Adrenal gland (tissue), 12 donors: ENCODE results near the gene PXMP2. TPM values are rescaled to one million over a fixed set of nuclear protein-coding genes. Genes with fewer than 3 reads are reported as not detected.

Experiments used
- DNase-seq, 7 donors: peaks; one replicate each; pipeline ENCODE4 v3.0.0-alpha.2; 2019 to 2020
- H3K27ac ChIP-seq, 5 donors: fragments of 200-600 bp; sonication (generic) in 4 of 5; 1 replicate in 3 of 5; 2 replicates in 2 of 5; pipeline versions ENCODE4 v1.5.1 to v1.8.0; 2016 to 2020; ENCODE audit warnings: mild to moderate bottlenecking in 1 of 5
- H3K27me3 ChIP-seq: fragments of 200-600 bp; 2 replicates; pipeline ENCODE4 v1.8.0; 2021
- H3K36me3 ChIP-seq, 2 donors: fragments of 200-600 bp; replicated peaks in 1 of 2; 1 replicate in 1 of 2; 2 replicates in 1 of 2; pipeline versions ENCODE4 v1.5.1 to v1.8.0; 2018 to 2022
- H3K4me1 ChIP-seq, 2 donors: fragments of 200-600 bp; replicated peaks in 1 of 2; 1 replicate in 1 of 2; 2 replicates in 1 of 2; pipeline versions ENCODE4 v1.5.1 to v1.8.0; 2018 to 2021
- H3K4me3 ChIP-seq, 4 donors: fragments of 200-600 bp; sonication (generic) in 3 of 4; one replicate each; pipeline ENCODE4 v1.5.1; 2016 to 2018
- H3K9me3 ChIP-seq, 3 donors: fragments of 200-600 bp; sonication (generic) in 1 of 3; replicated peaks in 1 of 3; 1 replicate in 2 of 3; 2 replicates in 1 of 3; pipeline versions ENCODE4 v1.5.1 to v1.8.0; 2016 to 2021
- POLR2A ChIP-seq, 2 donors: fragments of 450-650 bp; IDR thresholded peaks; one replicate each; pipeline ENCODE4 v1.6.1; 2017; ENCODE audit warnings: antibody characterized with exemption in 2 of 2, mild to moderate bottlenecking in 2 of 2, moderate library complexity in 1 of 2
- WGBS, 4 donors: extraction: QIAGEN DNeasy Blood & Tissue Kit in 2 of 4; methylation state at CpG; one replicate each; pipeline versions ENCODE4 v1.1.5 to v1.1.7; 2013 to 2017; 5-methylcytosine and 5-hydroxymethylcytosine counted together
- intact Hi-C, 2 donors: fragments of 100-400 bp; cut with DNase I; formaldehyde crosslinking; loops; one replicate each; pipeline versions ENCODE4 v1.14.1 to v1.15.0; 2022 to 2023
- polyA plus RNA-seq, 3 donors: library from polyadenylated mRNA; stranded (reverse); fragments of 200-250 nt in 2 of 3; fragments of 350-450 nt in 1 of 3; fragmentation: Illumina TruSeq in 1 of 3; extraction: RNeasy Lipid Tissue Mini Kit (QIAGEN cat#74804) in 1 of 3; gene quantifications; one replicate each; pipeline ENCODE4 v1.2.3, GENCODE V29; 2013 to 2014
- small RNA-seq, 2 donors: library from RNA; depleted of rRNA; stranded (forward); fragments of <200 nt; gene quantifications; one replicate each; pipeline ENCODE3, GENCODE V24; 2016
- total RNA-seq, 9 donors: library from RNA; depleted of rRNA in 4 of 9; stranded (reverse); fragments of >200 nt in 4 of 9; fragments of 120-200 nt in 1 of 9; fragmentation: NEBNext Ultra II Directional in 1 of 9; extraction: Animal tissue kit (Norgen Biotek cat#: 25700) in 1 of 9; gene quantifications; one replicate each; pipeline versions ENCODE4 v1.1.0 to v1.2.4, GENCODE V29; 2013 to 2023
- TF ChIP-seq, protein P1 (sequence below), 6 experiments: fragments of 450-650 bp in 4 of 6; fragments of 200-600 bp in 2 of 6; sonication (generic) in 1 of 6; IDR thresholded peaks; 1 replicate in 5 of 6; 2 replicates in 1 of 6; pipeline versions ENCODE4 v1.5.1 to v1.8.0; 2016 to 2021; ENCODE audit warnings: antibody characterized with exemption in 6 of 6, mild to moderate bottlenecking in 2 of 6, moderate library complexity in 1 of 6
- donor health status: healthy with polysubstance abuse.
- donor health status: Bipolar disorder and iron deficiency.
- donor health status: DM: yes; HTN: yes; CAD: no.
- donor health status: DM: no; HTN: no; CAD: no.
- donor health status: DM: no; HTN: no; CAD: no.
- donor health status: DM: yes; HTN: yes; CAD: no.

PXMP2 gene
- total and polyA plus RNA-seq, 12 donors: 8.2 to 51.7 (median 20.2) TPM

DNA sequence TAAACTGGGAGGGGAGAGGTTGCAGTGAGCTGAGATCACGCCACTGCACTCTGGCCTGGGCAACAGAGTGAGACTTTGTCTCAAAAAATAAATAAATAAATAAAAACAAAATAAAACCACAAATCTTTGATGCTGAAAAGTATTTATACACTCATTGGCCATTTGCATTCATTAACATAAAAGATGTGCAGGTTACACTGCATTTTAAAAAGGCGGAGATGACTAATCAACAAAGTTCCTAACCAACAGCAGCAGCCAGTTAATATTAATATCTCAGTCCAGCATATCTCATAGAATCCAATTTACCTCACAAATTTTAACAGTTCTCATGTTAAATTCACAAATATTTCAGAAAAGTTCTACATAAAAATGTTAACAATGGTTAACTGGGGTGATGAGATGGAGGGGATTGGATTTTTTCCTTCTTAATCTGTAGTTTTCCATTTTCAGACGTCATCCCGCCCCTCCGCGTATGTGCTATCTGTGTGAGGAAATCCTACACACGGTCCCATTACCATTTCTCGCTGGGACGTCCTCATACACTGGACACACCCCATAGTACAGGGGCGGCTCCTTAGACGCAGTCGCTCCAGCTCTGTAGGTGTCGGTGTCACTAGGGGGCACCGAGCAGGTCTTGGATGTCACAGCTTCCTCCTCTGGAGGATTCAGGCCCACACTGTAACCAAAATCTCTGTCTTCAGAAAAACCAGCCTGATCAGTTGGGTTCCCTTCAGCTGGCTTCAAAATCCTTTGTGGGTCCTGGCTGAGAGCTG is 67.0 kb downstream of the PXMP2 start:
- WGBS, 4 donors: 88 to 89% (median 88%) methylated on average over 14 of the region's 14 CpGs
- Histone ChIP-seq H3K9me3 (no peaks in the 10 kb centered on the region), H3K36me3 (peaks cover 0 to 70% of the 10 kb centered on the region in 2 donors), H3K4me3 (no peak overlapping the region), H3K27me3 (no peaks in the 10 kb centered on the region), H3K27ac (no peak overlapping the region), H3K4me1 (peaks cover 0 to 2% of the 10 kb centered on the region in 2 donors)
- no peak for DNase-seq
- TF ChIP-seq, protein P1, sequence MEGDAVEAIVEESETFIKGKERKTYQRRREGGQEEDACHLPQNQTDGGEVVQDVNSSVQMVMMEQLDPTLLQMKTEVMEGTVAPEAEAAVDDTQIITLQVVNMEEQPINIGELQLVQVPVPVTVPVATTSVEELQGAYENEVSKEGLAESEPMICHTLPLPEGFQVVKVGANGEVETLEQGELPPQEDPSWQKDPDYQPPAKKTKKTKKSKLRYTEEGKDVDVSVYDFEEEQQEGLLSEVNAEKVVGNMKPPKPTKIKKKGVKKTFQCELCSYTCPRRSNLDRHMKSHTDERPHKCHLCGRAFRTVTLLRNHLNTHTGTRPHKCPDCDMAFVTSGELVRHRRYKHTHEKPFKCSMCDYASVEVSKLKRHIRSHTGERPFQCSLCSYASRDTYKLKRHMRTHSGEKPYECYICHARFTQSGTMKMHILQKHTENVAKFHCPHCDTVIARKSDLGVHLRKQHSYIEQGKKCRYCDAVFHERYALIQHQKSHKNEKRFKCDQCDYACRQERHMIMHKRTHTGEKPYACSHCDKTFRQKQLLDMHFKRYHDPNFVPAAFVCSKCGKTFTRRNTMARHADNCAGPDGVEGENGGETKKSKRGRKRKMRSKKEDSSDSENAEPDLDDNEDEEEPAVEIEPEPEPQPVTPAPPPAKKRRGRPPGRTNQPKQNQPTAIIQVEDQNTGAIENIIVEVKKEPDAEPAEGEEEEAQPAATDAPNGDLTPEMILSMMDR (IDR thresholded peaks at IDR 0.05): no peak
- no peak for TF ChIP-seq POLR2A (IDR thresholded peaks at IDR 0.05)
- intact Hi-C loops: no loop called here

Small RNA genes within 50 kb of the gene (small RNA-seq; reads per million reads assigned to genes)
- gene RNA5SP379: 0 to 0.08 reads per million in 2 donors

Other genes with a start within 250 kb of the PXMP2 start
- gene FBRSL1, start 197.4 kb upstream of the PXMP2 start, total RNA-seq: 10 to 100 TPM in 8 of 9 donors, 1 to 10 TPM in 1; 5.3 to 63.8 (median 20.4) TPM
- gene FBRSL1, start 197.4 kb upstream of the PXMP2 start, polyA plus RNA-seq: 10 to 100 TPM; 10.9 to 62.3 (median 41.9) TPM
- 1 to 10 TPM in 3 of 9 donors, under 1 TPM in 2, not detected in 4; 0.22 to 1.4 (median 1.3) TPM for gene LRCOL1, start 77.0 kb upstream of the PXMP2 start, total RNA-seq
- 1 to 10 TPM in 1 of 3 donors, under 1 TPM in 1, not detected in 1; 0.88 to 1.2 TPM for gene LRCOL1, start 77.0 kb upstream of the PXMP2 start, polyA plus RNA-seq
- gene P2RX2, start 68.8 kb upstream of the PXMP2 start, total RNA-seq: under 1 TPM in 1 of 9 donors, not detected in 8; 0.11 TPM
- gene P2RX2, start 68.8 kb upstream of the PXMP2 start, polyA plus RNA-seq: 1 to 10 TPM in 1 of 3 donors, under 1 TPM in 1, not detected in 1; 0.44 to 1.9 TPM
- 10 to 100 TPM in 6 of 9 donors, 1 to 10 TPM in 3; 4.7 to 28.6 (median 15.2) TPM for gene POLE, start 245 bp upstream of the PXMP2 start, total RNA-seq
- gene POLE, start 245 bp upstream of the PXMP2 start, polyA plus RNA-seq: 10 to 100 TPM in 2 of 3 donors, 1 to 10 TPM in 1; 4.0 to 43.2 (median 29.9) TPM
- 10 to 100 TPM; 23.8 to 53.6 (median 36.1) TPM for gene PGAM5, start 23.3 kb downstream of the PXMP2 start, total RNA-seq
- 10 to 100 TPM; 12.7 to 29.9 (median 16.7) TPM for gene PGAM5, start 23.3 kb downstream of the PXMP2 start, polyA plus RNA-seq
- 10 to 100 TPM; 43.6 to 76.1 (median 60.9) TPM for gene ANKLE2, start 74.2 kb downstream of the PXMP2 start, total RNA-seq
- 10 to 100 TPM; 53.3 to 70.5 (median 56.6) TPM for gene ANKLE2, start 74.2 kb downstream of the PXMP2 start, polyA plus RNA-seq
- 10 to 100 TPM; 34.0 to 83.5 (median 55.7) TPM for gene GOLGA3, start 141.3 kb downstream of the PXMP2 start, total RNA-seq
- gene GOLGA3, start 141.3 kb downstream of the PXMP2 start, polyA plus RNA-seq: 10 to 100 TPM; 11.7 to 30.1 (median 20.3) TPM
- gene CHFR, start 200.0 kb downstream of the PXMP2 start, total RNA-seq: 10 to 100 TPM; 14.9 to 37.6 (median 26.5) TPM
- gene CHFR, start 200.0 kb downstream of the PXMP2 start, polyA plus RNA-seq: 10 to 100 TPM; 17.8 to 54.4 (median 41.8) TPM